ENCODE data around the gene PLA2G15.

GRCh38 chr16:68309799-68310198, 64.6 kb downstream of the PLA2G15 start:
- TF ChIP-seq JUND (IDR thresholded peaks at IDR 0.05) (no peak), EP300 (IDR thresholded peaks at IDR 0.05; ENCODE audit: borderline replicate concordance in 1 of 2, low read depth in 1 of 2, low read length in 1 of 2) (no peak), GABPA (IDR thresholded peaks at IDR 0.05; ENCODE audit: low read depth) (no peak), CTCF (IDR thresholded peaks at IDR 0.05) (no peak), RFX5 (IDR thresholded peaks at IDR 0.05; ENCODE audit: low read length) (no peak), POLR2AphosphoS5 (IDR thresholded peaks at IDR 0.05; ENCODE audit: low read depth, low read length) (no peak), CHD2 (IDR thresholded peaks at IDR 0.05; ENCODE audit: low read length, partially characterized antibody) (no peak), IRF3 (IDR thresholded peaks at IDR 0.05; ENCODE audit: low read depth, low read length) (no peak), FOSL2 (IDR thresholded peaks at IDR 0.05; ENCODE audit: borderline replicate concordance, low read depth) (no peak)
